Measurements from ENCODE around the gene DOCK4. TPM values are rescaled to one million over a fixed set of nuclear protein-coding genes. Genes with fewer than 3 reads are reported as not detected.
"Not testable (repeated sequence)": the region's sequence is repeated elsewhere in the genome, so short reads cannot be mapped to it uniquely, and the experiment has no call there.

Gene DOCK4
- total RNA-seq, 1 donor from 2014 or later: 43.5 TPM

GRCh38 chr7:111919164-111919563 is 287.0 kb downstream of the DOCK4 start:
- H3K4me1 ChIP-seq: no peaks in the 10 kb centered on the region
- intact Hi-C loops (cut with DNase I): no loop called here
- no peaks in the 10 kb centered on the region for H3K27me3 ChIP-seq
- no peaks in the 10 kb centered on the region for H3K9me3 ChIP-seq
- no peak overlapping the region for H3K4me3 ChIP-seq
- peaks cover 0 to 4% of the 10 kb centered on the region in 2 donors for H3K36me3 ChIP-seq
- H3K27ac ChIP-seq: no peak overlapping the region
- TF ChIP-seq CTCF (IDR thresholded peaks at IDR 0.05): no peak
- no peak for DNase-seq (ENCODE audit: low spot score in 2 of 2)

GRCh38 chr7:111918461-111918860 is 287.7 kb downstream of the DOCK4 start:
- H3K9me3 ChIP-seq: no peaks in the 10 kb centered on the region
- peaks cover 0 to 4% of the 10 kb centered on the region in 2 donors for H3K36me3 ChIP-seq
- no peak overlapping the region for H3K4me3 ChIP-seq
- no peaks in the 10 kb centered on the region for H3K27me3 ChIP-seq
- TF ChIP-seq CTCF (IDR thresholded peaks at IDR 0.05): no peak
- no peaks in the 10 kb centered on the region for H3K4me1 ChIP-seq
- no peak overlapping the region for H3K27ac ChIP-seq
- intact Hi-C loops (cut with DNase I): no loop called here
- DNase-seq (ENCODE audit: low spot score in 2 of 2): no peak

- H3K4me3 ChIP-seq; H3K27ac ChIP-seq; H3K4me1 ChIP-seq; DNase-seq (ENCODE audit: low spot score in 2 of 2); H3K27me3 ChIP-seq; H3K36me3 ChIP-seq; H3K9me3 ChIP-seq; intact Hi-C loops (cut with DNase I): not testable (repeated sequence)
Measured at GRCh38 chr7:111917404-111917803, 288.8 kb downstream of the DOCK4 start.

- intact Hi-C loops (cut with DNase I): no loop called here
Measured at GRCh38 chr7:111914291-111914690, 291.9 kb downstream of the DOCK4 start.

GRCh38 chr7:111911166-111911961 is 294.8 kb downstream of the DOCK4 start:
- H3K4me3 ChIP-seq: no peak overlapping the region
- intact Hi-C loops (cut with DNase I): no loop called here
- no peaks in the 10 kb centered on the region for H3K4me1 ChIP-seq
- H3K9me3 ChIP-seq: no peaks in the 10 kb centered on the region
- H3K36me3 ChIP-seq: peaks cover 0 to 4% of the 10 kb centered on the region in 2 donors
- TF ChIP-seq CTCF (IDR thresholded peaks at IDR 0.05): no peak
- H3K27ac ChIP-seq: no peak overlapping the region
- H3K27me3 ChIP-seq: no peaks in the 10 kb centered on the region
- no peak for DNase-seq (ENCODE audit: low spot score in 2 of 2)

More at GRCh38 chr7:111914291-111914690, 291.9 kb downstream of the DOCK4 start:
- Histone ChIP-seq H3K36me3 (peaks cover 0 to 4% of the 10 kb centered on the region in 2 donors), H3K4me3 (no peak overlapping the region), H3K27ac (no peak overlapping the region), H3K4me1 (no peaks in the 10 kb centered on the region), H3K9me3 (no peaks in the 10 kb centered on the region), H3K27me3 (no peaks in the 10 kb centered on the region)
- no peak for TF ChIP-seq CTCF (IDR thresholded peaks at IDR 0.05)
- DNase-seq (ENCODE audit: low spot score in 2 of 2): no peak

- Histone ChIP-seq H3K9me3 (no peaks in the 10 kb centered on the region), H3K36me3 (peaks cover 0 to 3% of the 10 kb centered on the region in 2 donors), H3K4me1 (no peaks in the 10 kb centered on the region), H3K27ac (no peak overlapping the region), H3K4me3 (no peak overlapping the region), H3K27me3 (no peaks in the 10 kb centered on the region)
- no peak for TF ChIP-seq CTCF (IDR thresholded peaks at IDR 0.05)
- intact Hi-C loops (cut with DNase I): no loop called here
- no peak for DNase-seq (ENCODE audit: low spot score in 2 of 2)
Measured at GRCh38 chr7:111910656-111911055, 295.5 kb downstream of the DOCK4 start.

GRCh38 chr7:111908673-111909072 is 297.5 kb downstream of the DOCK4 start:
- H3K36me3 ChIP-seq; H3K9me3 ChIP-seq; H3K27me3 ChIP-seq; DNase-seq (ENCODE audit: low spot score in 2 of 2); H3K4me3 ChIP-seq; H3K27ac ChIP-seq; H3K4me1 ChIP-seq; intact Hi-C loops (cut with DNase I): not testable (repeated sequence)
